Activated effector memory CD4-positive, alpha-beta T cell treated with Interleukin-2 at 50 U/mL for 16 hours (primary cell): ENCODE data around the gene SIN3A.
"Not testable (repeated sequence)": the region's sequence is repeated elsewhere in the genome, so short reads cannot be mapped to it uniquely, and the experiment has no call there.

ENCODE experiments used
- DNase-seq: peaks from one replicate; pipeline ENCODE4 v3.0.0-alpha.2; 2020

The SIN3A gene

GRCh38 chr15:75451674-75452363 lies at the start of gene SIN3A:
TSS of gene SIN3A (minus strand) at chr15:75451690. CDS start at chr15:75430375, 21,315 bp downstream.
- DNase-seq, result peak; percentile 98

- no peak for DNase-seq
Measured at GRCh38 chr15:75493732-75494131, 42.2 kb upstream of the SIN3A start.

- no peak for DNase-seq
Measured at GRCh38 chr15:75483961-75484360, 32.5 kb upstream of the SIN3A start.

GRCh38 chr15:75483556-75483955 lies 32.1 kb upstream of the SIN3A start:
- DNase-seq, result not testable (repeated sequence)

- DNase-seq, result no peak
Measured at GRCh38 chr15:75483106-75483505, 31.6 kb upstream of the SIN3A start.

- DNase-seq, result not testable (repeated sequence)
Measured at GRCh38 chr15:75480463-75480862, 29.0 kb upstream of the SIN3A start.

- DNase-seq, result no peak
Measured at GRCh38 chr15:75479670-75480069, 28.2 kb upstream of the SIN3A start.

GRCh38 chr15:75477094-75477493 lies 25.6 kb upstream of the SIN3A start:
- not testable (repeated sequence) for DNase-seq

- no peak for DNase-seq
Measured at GRCh38 chr15:75468913-75469598, 17.6 kb upstream of the SIN3A start.

GRCh38 chr15:75460646-75461045 lies 9.2 kb upstream of the SIN3A start:
- DNase-seq, result no peak

- DNase-seq, result no peak
Measured at GRCh38 chr15:75459581-75459980, 8.1 kb upstream of the SIN3A start.

GRCh38 chr15:75456710-75457109 lies 5.2 kb upstream of the SIN3A start:
- no peak for DNase-seq

GRCh38 chr15:75455982-75456531 lies 4.6 kb upstream of the SIN3A start:
- DNase-seq, result no peak

- peak; percentile 83 for DNase-seq
Measured at GRCh38 chr15:75455424-75455981, 4.0 kb upstream of the SIN3A start.

GRCh38 chr15:75454471-75455378 lies 3.2 kb upstream of the SIN3A start:
- DNase-seq, result peak; percentile 71

- peak; percentile 96 for DNase-seq
Measured at GRCh38 chr15:75453703-75454470, 2.4 kb upstream of the SIN3A start.

- DNase-seq, result peak; percentile 13
Measured at GRCh38 chr15:75452865-75453702, 1.6 kb upstream of the SIN3A start.

- peak; percentile 76 for DNase-seq
Measured at GRCh38 chr15:75452364-75452864, 924 bp upstream of the SIN3A start.

GRCh38 chr15:75451202-75451673 lies 252 bp downstream of the SIN3A start:
- DNase-seq, result no peak
